H1 (cell line): ENCODE measurements around the gene KCNH1. TPM values are rescaled to one million over a fixed set of nuclear protein-coding genes. Genes with fewer than 3 reads are reported as not detected.

Experiments used
- CTCF ChIA-PET: fragments of 300-600 bp; sonication (Branson Sonifier 250); formaldehyde crosslinking; loops from one replicate; lab custom pipeline; 2021; ENCODE audit not compliant: partially characterized antibody; lab: Charles Lee
- POLR2A ChIA-PET: fragments of 300-600 bp; sonication (Branson Sonifier 250); formaldehyde crosslinking; loops from one replicate; lab custom pipeline; 2021; ENCODE audit warnings: inconsistent platforms; ENCODE audit not compliant: partially characterized antibody; lab: Charles Lee
- DNase-seq, 2 experiments: peaks; one replicate each; pipeline versions ENCODE4 v3.0.0 to v3.0.0-alpha.2; 2010 to 2022; ENCODE audit warnings: low spot score in 2 of 2, low read depth in 1 of 2, mixed read lengths in 1 of 2
- FAIRE-seq: peaks from 2 replicates; lab custom pipeline; 2011; peaks lifted over from hg19 to GRCh38; lab: Jason Lieb, UNC
- H2AFZ ChIP-seq: 2 replicates; pipeline ENCODE4 v1.8.1; 2012; ENCODE audit warnings: low read length, inconsistent platforms
- H2AK5ac ChIP-seq: 2 replicates; pipeline ENCODE4 v1.6.1; 2013; ENCODE audit warnings: low read depth, low read length
- H2BK120ac ChIP-seq: replicated peaks from 2 replicates; pipeline ENCODE3; 2013; ENCODE audit warnings: low read depth, low read length, inconsistent platforms
- H2BK12ac ChIP-seq: 2 replicates; pipeline ENCODE4 v1.6.1; 2013; ENCODE audit warnings: low read depth, low read length
- H2BK15ac ChIP-seq: 2 replicates; pipeline ENCODE4 v1.6.1; 2013; ENCODE audit warnings: low read length
- H2BK20ac ChIP-seq: 2 replicates; pipeline ENCODE4 v1.6.1; 2013; ENCODE audit warnings: low read length
- H2BK5ac ChIP-seq: 2 replicates; pipeline ENCODE4 v1.6.1; 2013; ENCODE audit warnings: low read depth, low read length
- H3K14ac ChIP-seq: 2 replicates; pipeline ENCODE4 v1.6.1; 2013; ENCODE audit warnings: inconsistent platforms; ENCODE audit not compliant: insufficient read length
- H3K18ac ChIP-seq: 2 replicates; pipeline ENCODE4 v1.6.1; 2013; ENCODE audit warnings: low read length; ENCODE audit errors: extremely low read depth
- H3K23ac ChIP-seq: 2 replicates; pipeline ENCODE4 v1.6.1; 2013; ENCODE audit warnings: inconsistent platforms; ENCODE audit not compliant: insufficient read length
- H3K23me2 ChIP-seq: 2 replicates; pipeline ENCODE4 v1.6.1; 2013; ENCODE audit warnings: low read depth, low read length
- H3K27ac ChIP-seq: 2 replicates; pipeline ENCODE4 v1.6.1; 2011; ENCODE audit warnings: low read depth, low read length, inconsistent platforms
- H3K27me3 ChIP-seq, 4 experiments: replicated peaks in 1 of 4; 1 replicate in 1 of 4; 2 replicates in 3 of 4; pipeline versions ENCODE4 v1.6.1 to v1.8.1; 2011 to 2013; ENCODE audit warnings: low read length in 3 of 4, mild to moderate bottlenecking in 3 of 4, inconsistent platforms in 2 of 4, mixed read lengths in 2 of 4, moderate library complexity in 1 of 4; ENCODE audit not compliant: control insufficient read depth in 3 of 4, insufficient read depth in 3 of 4; ENCODE audit errors: extremely low read depth in 1 of 4
- H3K36me3 ChIP-seq, 4 experiments: 2 replicates each; pipeline versions ENCODE4 v1.6.1 to v1.8.1; 2011 to 2013; ENCODE audit warnings: mild to moderate bottlenecking in 4 of 4, low read length in 3 of 4, moderate library complexity in 2 of 4, control low read depth in 1 of 4, inconsistent platforms in 1 of 4; ENCODE audit not compliant: insufficient read depth in 4 of 4, control insufficient read depth in 2 of 4
- H3K4ac ChIP-seq: replicated peaks from 2 replicates; pipeline ENCODE3; 2013; ENCODE audit warnings: low read length, low read depth, mixed read lengths, inconsistent platforms; ENCODE audit not compliant: insufficient read length
- H3K4me1 ChIP-seq, 4 experiments: replicated peaks in 1 of 4; 1 replicate in 1 of 4; 2 replicates in 3 of 4; pipeline versions ENCODE4 v1.6.1 to v1.8.1; 2011 to 2013; ENCODE audit warnings: low read length in 3 of 4, inconsistent platforms in 2 of 4, mixed read lengths in 1 of 4; ENCODE audit not compliant: insufficient read depth in 4 of 4, control insufficient read depth in 3 of 4
- H3K4me2 ChIP-seq, 2 experiments: 2 replicates each; pipeline versions ENCODE4 v1.6.1 to v1.8.1; 2011 to 2013; ENCODE audit warnings: low read depth in 2 of 2, low read length in 2 of 2, control low read depth in 1 of 2, inconsistent platforms in 1 of 2, mild to moderate bottlenecking in 1 of 2; ENCODE audit not compliant: insufficient read depth in 1 of 2
- H3K4me3 ChIP-seq, 4 experiments: fragments of 200-600, 300-600 bp in 1 of 4; sonication (generic), shearing (Covaris generic), sonication (Bioruptor Twin) in 1 of 4; 2 replicates each; pipeline versions ENCODE4 v1.5.1 to v1.8.1; 2011 to 2016; ENCODE audit warnings: low read length in 4 of 4, low read depth in 3 of 4, control low read depth in 2 of 4, inconsistent platforms in 2 of 4, mild to moderate bottlenecking in 2 of 4, mixed read lengths in 1 of 4, moderate library complexity in 1 of 4; ENCODE audit not compliant: insufficient read depth in 2 of 4; ENCODE audit errors: extremely low read depth in 1 of 4
- H3K56ac ChIP-seq: replicated peaks from 2 replicates; pipeline ENCODE3; 2013; ENCODE audit warnings: low read depth, mild to moderate bottlenecking, mixed read lengths, low read length, inconsistent platforms; ENCODE audit not compliant: insufficient read length
- H3K79me1 ChIP-seq: 2 replicates; pipeline ENCODE4 v1.6.1; 2013; ENCODE audit warnings: low read depth, low read length, control low read depth
- H3K79me2 ChIP-seq, 2 experiments: 2 replicates each; pipeline versions ENCODE4 v1.6.1 to v1.8.1; 2012 to 2013; ENCODE audit warnings: low read length in 2 of 2, mild to moderate bottlenecking in 2 of 2, inconsistent platforms in 1 of 2; ENCODE audit not compliant: insufficient read depth in 2 of 2, control insufficient read depth in 1 of 2
- H3K9ac ChIP-seq, 4 experiments: replicated peaks in 1 of 4; 1 replicate in 1 of 4; 2 replicates in 3 of 4; pipeline versions ENCODE4 v1.6.1 to v1.8.1; 2011 to 2013; ENCODE audit warnings: low read depth in 3 of 4, low read length in 3 of 4, control low read depth in 2 of 4, mild to moderate bottlenecking in 2 of 4, moderate library complexity in 2 of 4, inconsistent platforms in 1 of 4; ENCODE audit errors: extremely low read depth in 1 of 4
- H3K9me3 ChIP-seq, 2 experiments: 2 replicates each; pipeline versions ENCODE4 v1.6.1 to v1.8.1; 2012 to 2013; ENCODE audit warnings: mild to moderate bottlenecking in 2 of 2, moderate library complexity in 2 of 2, control low read depth in 1 of 2, inconsistent platforms in 1 of 2, low read depth in 1 of 2, low read length in 1 of 2, mixed read lengths in 1 of 2; ENCODE audit not compliant: insufficient read depth in 2 of 2
- H4K20me1 ChIP-seq, 2 experiments: replicated peaks in 1 of 2; 2 replicates each; pipeline versions ENCODE3 to v1.8.1; 2011 to 2013; ENCODE audit warnings: inconsistent platforms in 2 of 2, low read length in 2 of 2, mild to moderate bottlenecking in 1 of 2; ENCODE audit not compliant: insufficient read depth in 2 of 2, control insufficient read depth in 1 of 2
- H4K5ac ChIP-seq: 2 replicates; pipeline ENCODE4 v1.6.1; 2013; ENCODE audit warnings: low read length, low read depth, mixed read lengths, inconsistent platforms; ENCODE audit not compliant: insufficient read length
- H4K8ac ChIP-seq: 2 replicates; pipeline ENCODE4 v1.8.0; 2013; ENCODE audit warnings: mild to moderate bottlenecking, moderate library complexity, low read length, inconsistent platforms; ENCODE audit not compliant: insufficient read depth; ENCODE audit errors: extremely low read depth
- H4K91ac ChIP-seq: replicated peaks from 2 replicates; pipeline ENCODE3; 2013; ENCODE audit warnings: low read length, mixed read lengths, inconsistent platforms; ENCODE audit not compliant: insufficient read length
- ASH2L ChIP-seq: fragments of 200-600, 300-600 bp; sonication (generic); IDR thresholded peaks from one replicate; pipeline ENCODE4 v1.7.1; 2017; ENCODE audit warnings: low read length
- ATF2 ChIP-seq: IDR thresholded peaks from 2 replicates; pipeline ENCODE4 v1.6.1; 2012; ENCODE audit warnings: low read length, inconsistent platforms
- CEBPB ChIP-seq: IDR thresholded peaks from 2 replicates; pipeline ENCODE4 v1.6.1; 2012; ENCODE audit warnings: low read depth, low read length
- EP300 ChIP-seq, 2 experiments: IDR thresholded peaks; 1 replicate in 1 of 2; 2 replicates in 1 of 2; pipeline ENCODE4 v1.6.1; 2011 to 2012; ENCODE audit warnings: low read depth in 2 of 2, low read length in 2 of 2, mild to moderate bottlenecking in 2 of 2, borderline replicate concordance in 1 of 2, inconsistent platforms in 1 of 2, moderate library complexity in 1 of 2
- JUN ChIP-seq: IDR thresholded peaks from 2 replicates; pipeline ENCODE4 v1.6.1; 2011; ENCODE audit warnings: low read depth, mild to moderate bottlenecking, improper control_type of control experiment, low read length
- MAFK ChIP-seq: IDR thresholded peaks from 2 replicates; pipeline ENCODE4 v1.6.1; 2012; ENCODE audit warnings: low read depth, mild to moderate bottlenecking, improper control_type of control experiment, low read length
- RBBP5 ChIP-seq: IDR thresholded peaks from 2 replicates; pipeline ENCODE4 v1.7.1; 2012; ENCODE audit warnings: low read depth, mild to moderate bottlenecking, inconsistent platforms, low read length, moderate library complexity, borderline replicate concordance
- SP1 ChIP-seq: IDR thresholded peaks from 2 replicates; pipeline ENCODE4 v1.6.1; 2011; ENCODE audit warnings: low read depth, low read length
- SP2 ChIP-seq: IDR thresholded peaks from 2 replicates; pipeline ENCODE4 v1.6.1; 2012; ENCODE audit warnings: mild to moderate bottlenecking, low read length, inconsistent platforms
- TAF1 ChIP-seq: IDR thresholded peaks from 2 replicates; pipeline ENCODE4 v1.6.1; 2011; ENCODE audit warnings: mild to moderate bottlenecking, low read depth, low read length
- TCF12 ChIP-seq: IDR thresholded peaks from 2 replicates; pipeline ENCODE4 v1.6.1; 2011; ENCODE audit warnings: low read depth, mild to moderate bottlenecking, low read length
- WGBS, 2 experiments: shearing (Covaris generic) in 1 of 2; methylation state at CpG; one replicate each; pipeline versions ENCODE4 v1.1.6 to v1.1.7; 2013 to 2015; ENCODE audit warnings: low lambda C conversion rate in 2 of 2, mixed read lengths in 2 of 2, inconsistent platforms in 1 of 2, low coverage in 1 of 2, missing lambda C conversion rate in 1 of 2; ENCODE audit not compliant: insufficient replicate concordance in 2 of 2, insufficient coverage in 1 of 2, insufficient read length in 1 of 2; ENCODE audit errors: extremely low coverage in 1 of 2, missing lambda C conversion rate in 1 of 2; 5-methylcytosine and 5-hydroxymethylcytosine counted together
- polyA plus RNA-seq, 7 experiments: library from polyadenylated mRNA; depleted of rRNA in 3 of 7; stranded (reverse) in 5 of 7; unstranded in 2 of 7; fragments of >200 nt in 5 of 7; fragments of 200-250 nt in 2 of 7; gene quantifications; 1 replicate in 5 of 7; 2 replicates in 1 of 7; 4 replicates in 1 of 7; pipeline versions ENCODE4 v1.2.1 to v1.2.3, GENCODE V29; 2011 to 2013; ENCODE audit warnings: missing spikeins in 2 of 7, mixed read lengths in 2 of 7
- total RNA-seq: library from RNA; stranded (reverse); fragmentation: NEBNext Ultra II Directional; extraction: Animal tissue kit (Norgen Biotek cat#: 25700); gene quantifications from 2 replicates; pipeline ENCODE4 v1.2.1, GENCODE V29; 2021

The KCNH1 gene
- total and polyA plus RNA-seq, 2 of the 8 experiments (the other 6 are each of a cell fraction or from before 2014, with no cell fraction given) = 0.27 to 0.34 TPM

GRCh38 chr1:210918893-210919292 is 215.1 kb downstream of the KCNH1 start:
- H3K4me3 ChIP-seq = no peak overlapping the region
- no peak overlapping the region for H3K23ac ChIP-seq
- no peak overlapping the region for H3K9ac ChIP-seq
- peaks cover 0 to 3% (median 0%) of the 10 kb centered on the region in 4 experiments; a peak in 2 of 7 replicates for H3K4me1 ChIP-seq
- no peak overlapping the region for H2BK15ac ChIP-seq
- no peaks in the 10 kb centered on the region for H3K23me2 ChIP-seq
- no peak overlapping the region for H4K5ac ChIP-seq
- H3K79me1 ChIP-seq = no peaks in the 10 kb centered on the region; the same call in 1 of the 2 replicates
- TF ChIP-seq MAFK = no peak
- TF ChIP-seq ASH2L = no peak
- TF ChIP-seq JUN = no peak
- no peak for TF ChIP-seq ATF2
- TF ChIP-seq TCF12 = no peak
- no peak for TF ChIP-seq CEBPB
- TF ChIP-seq TAF1 = no peak
- no peak for TF ChIP-seq SP1
- TF ChIP-seq SP2 = no peak
- TF ChIP-seq RBBP5 = no peak
- no peak for TF ChIP-seq EP300 (IDR thresholded peaks at IDR 0.05; ENCODE audit: borderline replicate concordance in 1 of 2, low read depth in 2 of 2, low read length in 2 of 2)
- TF ChIP-seq, all 59 proteins: peak for 0
- no peak overlapping the region for H3K14ac ChIP-seq
- no peaks in the 10 kb centered on the region for H3K27me3 ChIP-seq
- no peaks in the 10 kb centered on the region for H4K20me1 ChIP-seq
- no peak overlapping the region for H3K4me2 ChIP-seq
- no peak overlapping the region for H3K56ac ChIP-seq
- no peak overlapping the region for H2BK5ac ChIP-seq
- H4K8ac ChIP-seq = no peak overlapping the region
- DNase-seq (no peak), FAIRE-seq (no peak)
- ChIA-PET POLR2A (no interaction called here), CTCF (no interaction called here)
- no peak overlapping the region for H3K4ac ChIP-seq
- no peaks in the 10 kb centered on the region for H3K9me3 ChIP-seq
- no peak overlapping the region for H2BK20ac ChIP-seq
- no peak overlapping the region for H3K18ac ChIP-seq
- no peak overlapping the region for H2BK12ac ChIP-seq
- no peak overlapping the region for H2AFZ ChIP-seq
- no peak overlapping the region for H2AK5ac ChIP-seq
- H4K91ac ChIP-seq = no peak overlapping the region
- WGBS, 2 experiments = 93% methylated on average over 1 of the region's 1 CpG; no CpG with 5 or more reads in 1 of the 2 experiments
- no peaks in the 10 kb centered on the region for H3K36me3 ChIP-seq
- H3K79me2 ChIP-seq = no peaks in the 10 kb centered on the region
- no peak overlapping the region for H2BK120ac ChIP-seq
- H3K27ac ChIP-seq = no peak overlapping the region
